Measurements from ENCODE around the gene CNKSR3. TPM values are rescaled to one million over a fixed set of nuclear protein-coding genes. Genes with fewer than 3 reads are reported as not detected.

CNKSR3 gene
- total and polyA plus RNA-seq, 2 of the 8 experiments (the other 6 are each of a cell fraction or from before 2014, with no cell fraction given), result 1.2 to 6.2 TPM

- TF ChIP-seq CEBPB (IDR thresholded peaks at IDR 0.05; ENCODE audit: low read depth, low read length) (no peak), EZH2 (IDR thresholded peaks at IDR 0.05; ENCODE audit: low read depth, low read length, severe bottlenecking) (no peak), EP300 (IDR thresholded peaks at IDR 0.05; ENCODE audit: borderline replicate concordance in 1 of 2, low read depth in 2 of 2, low read length in 2 of 2) (no peak), SUZ12 (IDR thresholded peaks at IDR 0.05; ENCODE audit: low read length) (no peak), NRF1 (IDR thresholded peaks at IDR 0.05; ENCODE audit: low read depth, low read length) (no peak), HDAC2 (IDR thresholded peaks at IDR 0.05; ENCODE audit: borderline replicate concordance in 1 of 2, low read depth in 2 of 2, low read length in 2 of 2) (no peak), SP2 (IDR thresholded peaks at IDR 0.05; ENCODE audit: low read length) (no peak), POLR2A (IDR thresholded peaks at IDR 0.05; ENCODE audit: control extremely low read depth in 1 of 2, low read depth in 2 of 2, low read length in 2 of 2) (no peak)
- Histone ChIP-seq H2BK5ac (ENCODE audit: low read depth, low read length) (no peak overlapping the region), H3K56ac (replicated peaks; ENCODE audit: insufficient read length, low read depth, low read length) (no peak overlapping the region), H2AFZ (ENCODE audit: low read length) (no peak overlapping the region), H2BK20ac (ENCODE audit: low read length) (no peak overlapping the region), H3K27ac (ENCODE audit: low read depth, low read length) (no peak overlapping the region), H3K4me1 (replicated peaks in 1 of 4; ENCODE audit: control insufficient read depth in 3 of 4, insufficient read depth in 4 of 4, low read length in 3 of 4) (no peaks in the 10 kb centered on the region), H3K4me2 (ENCODE audit: insufficient read depth in 1 of 2, low read depth in 2 of 2, low read length in 2 of 2) (no peak overlapping the region), H3K4ac (replicated peaks; ENCODE audit: insufficient read length, low read depth, low read length) (no peak overlapping the region), H2BK15ac (ENCODE audit: low read length) (no peak overlapping the region), H3K79me2 (ENCODE audit: control insufficient read depth in 1 of 2, insufficient read depth in 2 of 2, low read length in 2 of 2) (no peaks in the 10 kb centered on the region), H3K27me3 (replicated peaks in 1 of 4; ENCODE audit: control insufficient read depth in 3 of 4, extremely low read depth in 1 of 4, insufficient read depth in 3 of 4, low read length in 3 of 4) (no peaks in the 10 kb centered on the region), H3K14ac (ENCODE audit: insufficient read length) (no peak overlapping the region), H4K5ac (ENCODE audit: insufficient read length, low read depth, low read length) (no peak overlapping the region), H3K9ac (replicated peaks in 1 of 4; ENCODE audit: extremely low read depth in 1 of 4, low read depth in 3 of 4, low read length in 3 of 4) (no peak overlapping the region; a peak in 1 of 7 replicates), H3K23me2 (ENCODE audit: low read depth, low read length) (no peaks in the 10 kb centered on the region), H3K79me1 (ENCODE audit: low read depth, low read length) (no peaks in the 10 kb centered on the region), H3K23ac (ENCODE audit: insufficient read length) (no peak overlapping the region), H4K91ac (replicated peaks; ENCODE audit: insufficient read length, low read length) (no peak overlapping the region), H3K4me3 (ENCODE audit: extremely low read depth in 1 of 4, insufficient read depth in 2 of 4, low read depth in 3 of 4, low read length in 4 of 4) (no peak overlapping the region), H2BK12ac (ENCODE audit: low read depth, low read length) (no peak overlapping the region), H3K9me3 (ENCODE audit: insufficient read depth in 2 of 2, low read depth in 1 of 2, low read length in 1 of 2) (no peaks in the 10 kb centered on the region), H2AK5ac (ENCODE audit: low read depth, low read length) (no peak overlapping the region), H3K18ac (ENCODE audit: extremely low read depth, low read length) (no peak overlapping the region), H4K20me1 (replicated peaks in 1 of 2; ENCODE audit: control insufficient read depth in 1 of 2, insufficient read depth in 2 of 2, low read length in 2 of 2) (no peaks in the 10 kb centered on the region), H4K8ac (ENCODE audit: extremely low read depth, insufficient read depth, low read length) (no peak overlapping the region), H2BK120ac (replicated peaks; ENCODE audit: low read depth, low read length) (no peak overlapping the region), H3K36me3 (ENCODE audit: control insufficient read depth in 2 of 4, insufficient read depth in 4 of 4, low read length in 3 of 4) (peaks cover 0 to 3% (median 0%) of the 10 kb centered on the region in 4 experiments; a peak in 1 of 8 replicates)
- DNase-seq (ENCODE audit: low read depth in 1 of 2, low spot score in 2 of 2) (no peak), FAIRE-seq (no peak)
- ChIA-PET POLR2A (ENCODE audit: partially characterized antibody) (interaction anchor here (0.6 kb wide), 1 partner anchor 1234 kb away, joined by 3 read pairs; no protein-coding TSS in a partner anchor), CTCF (ENCODE audit: partially characterized antibody) (interaction anchor here (0.5 to 0.8 kb wide), 3 partner anchors 53 to 278 kb away, joined by 3 read pairs; no protein-coding TSS in a partner anchor)
- whole genome bisulfite sequencing, 2 experiments (ENCODE audit: extremely low coverage in 1 of 2, insufficient coverage in 1 of 2, insufficient read length in 1 of 2, insufficient replicate concordance in 2 of 2, low coverage in 1 of 2, low lambda C conversion rate in 2 of 2, missing lambda C conversion rate in 1 of 2), result 84% methylated on average over 9 of the region's 9 CpGs; no CpG with 5 or more reads in 1 of the 2 experiments
These were observed 112.8 kb downstream of the CNKSR3 start for GRCh38 chr6:154397491-154398195.
